Osteoblast (primary cell): ENCODE measurements around the gene CEP162. TPM values are rescaled to one million over a fixed set of nuclear protein-coding genes. Genes with fewer than 3 reads are reported as not detected.
A peak's percentile ranks its signal among the peaks of the same experiment; 100 is the strongest.

Source experiments
- DNase-seq: peaks from one replicate; pipeline ENCODE4 v3.0.0; 2011; ENCODE audit warnings: low spot score, mixed read lengths; ENCODE audit not compliant: insufficient read length; ENCODE audit errors: missing footprints
- H2AFZ ChIP-seq: 2 replicates; pipeline ENCODE4 v1.6.0; 2011; ENCODE audit warnings: mild to moderate bottlenecking, low read length
- H3K27ac ChIP-seq: 2 replicates; pipeline ENCODE4 v1.5.1; 2011; ENCODE audit warnings: mild to moderate bottlenecking, low read depth, low read length, moderate library complexity
- H3K27me3 ChIP-seq: 2 replicates; pipeline ENCODE4 v1.6.0; 2012; ENCODE audit warnings: mild to moderate bottlenecking, control low read depth, inconsistent platforms, low read length, moderate library complexity; ENCODE audit not compliant: insufficient read depth
- H3K36me3 ChIP-seq: 2 replicates; pipeline ENCODE4 v1.5.1; 2011; ENCODE audit warnings: mild to moderate bottlenecking, low read length, control low read depth, moderate library complexity; ENCODE audit not compliant: insufficient read depth
- H3K4me1 ChIP-seq: 2 replicates; pipeline ENCODE4 v1.5.1; 2011; ENCODE audit warnings: mild to moderate bottlenecking, low read length, control low read depth, moderate library complexity; ENCODE audit not compliant: insufficient read depth
- H3K4me2 ChIP-seq: 2 replicates; pipeline ENCODE4 v1.6.0; 2011; ENCODE audit warnings: mild to moderate bottlenecking, low read length; ENCODE audit not compliant: insufficient read depth
- H3K4me3 ChIP-seq: fragments of 200-600 bp; sonication (generic); 3 replicates; pipeline ENCODE4 v1.5.1; 2012; ENCODE audit warnings: mild to moderate bottlenecking, low read length, inconsistent platforms; ENCODE audit not compliant: insufficient read depth
- H3K79me2 ChIP-seq: 2 replicates; pipeline ENCODE4 v1.6.0; 2012; ENCODE audit warnings: mild to moderate bottlenecking, low read length, control low read depth, inconsistent platforms; ENCODE audit not compliant: insufficient read depth
- H3K9me3 ChIP-seq: 2 replicates; pipeline ENCODE4 v1.5.1; 2011; ENCODE audit warnings: low read depth, low read length, control low read depth
- H4K20me1 ChIP-seq: 2 replicates; pipeline ENCODE4 v1.6.0; 2012; ENCODE audit warnings: mild to moderate bottlenecking, low read length, control low read depth; ENCODE audit not compliant: insufficient read depth
- total RNA-seq: library from RNA; depleted of rRNA; stranded (reverse); fragments of >200 nt; gene quantifications from 2 replicates; pipeline ENCODE4 v1.2.3, GENCODE V29; 2012
- TF ChIP-seq, protein P1 (sequence below): IDR thresholded peaks from 2 replicates; pipeline ENCODE4 v1.5.1; 2011; ENCODE audit warnings: mild to moderate bottlenecking, low read depth, low read length, moderate library complexity; ENCODE audit errors: extremely low read depth

Gene CEP162
- total RNA-seq, 1 donor, result 17.0 TPM

DNA sequence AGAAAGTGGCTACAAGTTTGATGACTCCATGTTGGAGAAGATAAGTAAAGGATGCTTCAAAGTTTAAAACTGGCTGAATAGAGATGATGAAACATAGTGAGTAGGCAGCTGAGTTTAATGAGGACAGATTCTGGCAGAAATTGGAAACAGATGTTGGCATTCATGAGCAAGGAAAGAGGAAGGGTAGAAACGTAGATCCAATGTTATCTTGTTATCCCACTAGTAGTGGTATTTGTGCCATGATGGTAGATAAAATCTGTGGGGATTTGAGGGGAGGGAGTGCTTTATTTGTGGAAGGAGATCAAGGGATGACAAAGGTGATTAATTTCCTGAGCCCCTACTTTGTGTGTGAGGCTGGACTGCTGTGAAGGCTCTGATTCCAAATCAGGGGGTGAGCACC, 124.4 kb downstream of the CEP162 start:
- Histone ChIP-seq H3K9me3 (no peaks in the 10 kb centered on the region), H3K36me3 (no peaks in the 10 kb centered on the region), H4K20me1 (no peaks in the 10 kb centered on the region), H3K27me3 (no peaks in the 10 kb centered on the region), H3K27ac (no peak overlapping the region), H3K4me3 (no peak overlapping the region), H3K79me2 (no peaks in the 10 kb centered on the region), H3K4me1 (peaks cover 7% of the 10 kb centered on the region), H3K4me2 (no peak overlapping the region), H2AFZ (no peak overlapping the region)
- DNase-seq, result peak; percentile 26
- TF ChIP-seq, protein P1, sequence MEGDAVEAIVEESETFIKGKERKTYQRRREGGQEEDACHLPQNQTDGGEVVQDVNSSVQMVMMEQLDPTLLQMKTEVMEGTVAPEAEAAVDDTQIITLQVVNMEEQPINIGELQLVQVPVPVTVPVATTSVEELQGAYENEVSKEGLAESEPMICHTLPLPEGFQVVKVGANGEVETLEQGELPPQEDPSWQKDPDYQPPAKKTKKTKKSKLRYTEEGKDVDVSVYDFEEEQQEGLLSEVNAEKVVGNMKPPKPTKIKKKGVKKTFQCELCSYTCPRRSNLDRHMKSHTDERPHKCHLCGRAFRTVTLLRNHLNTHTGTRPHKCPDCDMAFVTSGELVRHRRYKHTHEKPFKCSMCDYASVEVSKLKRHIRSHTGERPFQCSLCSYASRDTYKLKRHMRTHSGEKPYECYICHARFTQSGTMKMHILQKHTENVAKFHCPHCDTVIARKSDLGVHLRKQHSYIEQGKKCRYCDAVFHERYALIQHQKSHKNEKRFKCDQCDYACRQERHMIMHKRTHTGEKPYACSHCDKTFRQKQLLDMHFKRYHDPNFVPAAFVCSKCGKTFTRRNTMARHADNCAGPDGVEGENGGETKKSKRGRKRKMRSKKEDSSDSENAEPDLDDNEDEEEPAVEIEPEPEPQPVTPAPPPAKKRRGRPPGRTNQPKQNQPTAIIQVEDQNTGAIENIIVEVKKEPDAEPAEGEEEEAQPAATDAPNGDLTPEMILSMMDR, result no peak

DNA sequence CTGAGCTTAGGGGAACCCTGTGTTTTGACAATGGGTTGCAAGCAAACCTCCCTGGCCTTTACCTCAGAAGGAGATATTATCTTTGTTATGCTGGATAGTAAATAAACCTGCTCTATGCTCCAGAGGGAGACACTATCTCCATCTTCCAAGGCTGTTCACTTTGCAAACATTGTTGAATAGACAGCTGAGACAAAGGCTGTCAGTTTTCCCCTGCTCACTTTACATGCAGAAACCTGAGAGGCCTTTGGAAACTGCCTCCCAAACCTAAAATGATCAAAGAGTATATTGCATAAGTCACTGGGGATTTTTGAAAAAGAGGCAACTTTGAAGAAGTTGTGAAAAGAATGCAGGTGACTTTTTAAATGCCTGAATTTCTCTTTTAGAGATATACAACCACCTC, 132.3 kb downstream of the CEP162 start:
- Histone ChIP-seq H4K20me1 (no peaks in the 10 kb centered on the region), H3K27ac (no peak overlapping the region), H3K4me3 (no peak overlapping the region), H3K27me3 (no peaks in the 10 kb centered on the region), H3K4me1 (no peaks in the 10 kb centered on the region), H3K9me3 (peaks cover 2% of the 10 kb centered on the region), H2AFZ (no peak overlapping the region), H3K4me2 (no peak overlapping the region), H3K79me2 (no peaks in the 10 kb centered on the region), H3K36me3 (no peaks in the 10 kb centered on the region)
- TF ChIP-seq, protein P1, result no peak
- DNase-seq, result no peak

DNA sequence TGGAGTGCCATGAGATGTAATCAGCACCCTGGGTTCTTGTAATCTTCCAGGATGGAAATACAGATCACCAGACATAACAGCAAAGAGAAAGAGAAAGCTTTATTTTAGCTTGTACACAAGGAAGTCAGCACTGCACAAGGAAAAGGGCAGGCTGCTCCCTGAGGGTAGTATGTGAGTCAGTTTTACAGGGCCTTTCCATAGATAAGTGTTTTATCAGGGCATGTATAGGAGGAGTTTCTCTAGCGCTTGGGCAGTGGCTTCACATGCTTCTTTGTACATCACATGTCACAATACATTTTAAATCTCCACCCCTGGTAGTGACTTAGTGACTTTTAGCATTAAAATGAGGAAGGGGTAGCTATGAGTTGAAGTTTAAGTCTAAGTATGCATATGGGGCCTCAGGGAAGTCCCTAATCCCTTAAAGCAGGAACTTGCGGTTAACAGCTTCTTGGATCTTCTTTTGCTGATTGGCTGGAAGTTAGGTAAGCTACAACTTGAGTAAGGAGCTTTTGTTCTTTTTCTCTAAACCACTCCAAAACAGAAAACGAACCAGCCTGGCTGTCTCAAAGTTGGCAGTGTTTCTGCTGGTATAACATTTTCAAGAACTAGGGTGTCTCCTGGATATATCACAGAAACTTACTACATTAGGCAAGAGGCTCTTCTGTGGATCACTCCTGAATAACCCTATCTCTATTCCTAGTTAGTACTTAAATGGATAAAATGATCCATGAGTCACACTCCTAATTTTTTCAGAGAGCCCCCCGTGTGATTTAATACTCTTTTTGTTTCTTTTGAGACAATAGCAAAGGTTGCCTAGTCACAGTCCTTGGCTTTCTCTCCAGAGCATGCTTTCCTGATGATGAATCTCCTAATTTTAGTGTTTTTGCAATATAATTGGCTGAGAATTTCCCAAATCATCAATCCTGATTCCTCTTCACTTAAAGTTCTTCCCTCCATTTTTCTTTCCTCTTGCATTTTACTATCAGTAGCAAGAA, 133.7 kb downstream of the CEP162 start:
- Histone ChIP-seq H3K4me1 (no peaks in the 10 kb centered on the region), H4K20me1 (no peaks in the 10 kb centered on the region), H3K27ac (peak overlapping the region; percentile 63), H3K4me2 (no peak overlapping the region), H3K79me2 (no peaks in the 10 kb centered on the region), H3K36me3 (no peaks in the 10 kb centered on the region), H2AFZ (no peak overlapping the region), H3K27me3 (no peaks in the 10 kb centered on the region), H3K9me3 (peaks cover 2% of the 10 kb centered on the region), H3K4me3 (no peak overlapping the region)
- TF ChIP-seq, protein P1, result no peak
- DNase-seq, result peak; percentile 23

DNA sequence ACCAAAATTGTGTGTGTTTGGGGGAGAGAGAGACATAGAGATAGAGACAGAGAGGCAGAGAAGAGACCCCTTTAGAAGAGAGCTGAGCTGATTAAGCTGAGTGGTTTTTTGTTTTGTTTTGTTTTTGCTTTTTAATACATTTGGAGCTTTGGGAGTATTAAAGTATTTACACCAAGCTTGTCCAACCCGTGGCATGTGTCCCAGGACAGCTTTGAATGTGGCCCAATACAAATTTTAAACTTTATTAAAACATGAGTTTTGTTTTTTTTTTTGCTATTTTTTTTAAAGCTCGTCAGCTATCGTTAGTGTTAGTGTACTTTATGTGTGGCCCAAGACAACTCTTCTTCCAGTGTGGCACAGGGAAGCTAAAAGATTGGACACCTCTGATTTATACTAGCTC, 137.9 kb downstream of the CEP162 start:
- Histone ChIP-seq H3K4me2 (no peak overlapping the region), H3K27ac (no peak overlapping the region), H3K79me2 (no peaks in the 10 kb centered on the region), H3K9me3 (peaks cover 2% of the 10 kb centered on the region), H3K27me3 (no peaks in the 10 kb centered on the region), H2AFZ (no peak overlapping the region), H3K4me1 (no peaks in the 10 kb centered on the region), H4K20me1 (no peaks in the 10 kb centered on the region), H3K36me3 (no peaks in the 10 kb centered on the region), H3K4me3 (no peak overlapping the region)
- TF ChIP-seq, protein P1, result no peak
- no peak for DNase-seq
